ENCODE measurements around the gene MT1A. TPM values are rescaled to one million over a fixed set of nuclear protein-coding genes. Genes with fewer than 3 reads are reported as not detected.
"Not testable (repeated sequence)": the region's sequence is repeated elsewhere in the genome, so short reads cannot be mapped to it uniquely, and the experiment has no call there.

The MT1A gene
- total RNA-seq, 3 donors from 2014 or later, result 97.8 to 672 (median 130) TPM

- H3K9me3 ChIP-seq, result no peaks in the 10 kb centered on the region
- peaks cover 3 to 7% of the 10 kb centered on the region in 2 donors for H3K4me1 ChIP-seq
- peaks cover 0 to 1% of the 10 kb centered on the region in 2 donors for H3K27me3 ChIP-seq
- DNase-seq (ENCODE audit: low spot score in 2 of 2), result peak; percentile 95 to 96
- peak within 1 kb of the TSS; percentile 80 to 94 for H3K27ac ChIP-seq
- no peaks in the 10 kb centered on the region for H3K36me3 ChIP-seq
- TF ChIP-seq POLR2A (IDR thresholded peaks at IDR 0.05), result no peak
- TF ChIP-seq POLR2AphosphoS5 (IDR thresholded peaks at IDR 0.05), result peak in 2 of 3 donors; percentile 10 to 29
- H3K4me3 ChIP-seq, result peak within 1 kb of the TSS; percentile 43 to 92 (median 77)
- intact Hi-C loops (cut with DNase I; ENCODE audit: low total_unique reads), result no loop called here
Observed at GRCh38 chr16:56657555-56658326, 19.3 kb downstream of the MT1A start, which contains the start of gene MT1F. MT1F (plus strand) TSS chr16:56657959; CDS start chr16:56658059, 100 bp downstream.

- H3K4me1 ChIP-seq, result peaks cover 3 to 7% of the 10 kb centered on the region in 2 donors
- peak overlapping the region; percentile 80 to 94 for H3K27ac ChIP-seq
- H3K4me3 ChIP-seq, result peak overlapping the region; percentile 43 to 92 (median 77)
- DNase-seq (ENCODE audit: low spot score in 2 of 2), result no peak
- intact Hi-C loops (cut with DNase I; ENCODE audit: low total_unique reads), result no loop called here
- no peaks in the 10 kb centered on the region for H3K9me3 ChIP-seq
- peaks cover 2 to 5% of the 10 kb centered on the region in 2 donors for H3K27me3 ChIP-seq
- no peaks in the 10 kb centered on the region for H3K36me3 ChIP-seq
- TF ChIP-seq POLR2A (IDR thresholded peaks at IDR 0.05) (no peak), POLR2AphosphoS5 (IDR thresholded peaks at IDR 0.05) (no peak)
- TF ChIP-seq, protein P1, sequence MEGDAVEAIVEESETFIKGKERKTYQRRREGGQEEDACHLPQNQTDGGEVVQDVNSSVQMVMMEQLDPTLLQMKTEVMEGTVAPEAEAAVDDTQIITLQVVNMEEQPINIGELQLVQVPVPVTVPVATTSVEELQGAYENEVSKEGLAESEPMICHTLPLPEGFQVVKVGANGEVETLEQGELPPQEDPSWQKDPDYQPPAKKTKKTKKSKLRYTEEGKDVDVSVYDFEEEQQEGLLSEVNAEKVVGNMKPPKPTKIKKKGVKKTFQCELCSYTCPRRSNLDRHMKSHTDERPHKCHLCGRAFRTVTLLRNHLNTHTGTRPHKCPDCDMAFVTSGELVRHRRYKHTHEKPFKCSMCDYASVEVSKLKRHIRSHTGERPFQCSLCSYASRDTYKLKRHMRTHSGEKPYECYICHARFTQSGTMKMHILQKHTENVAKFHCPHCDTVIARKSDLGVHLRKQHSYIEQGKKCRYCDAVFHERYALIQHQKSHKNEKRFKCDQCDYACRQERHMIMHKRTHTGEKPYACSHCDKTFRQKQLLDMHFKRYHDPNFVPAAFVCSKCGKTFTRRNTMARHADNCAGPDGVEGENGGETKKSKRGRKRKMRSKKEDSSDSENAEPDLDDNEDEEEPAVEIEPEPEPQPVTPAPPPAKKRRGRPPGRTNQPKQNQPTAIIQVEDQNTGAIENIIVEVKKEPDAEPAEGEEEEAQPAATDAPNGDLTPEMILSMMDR (IDR thresholded peaks at IDR 0.05), result no peak
Observed at GRCh38 chr16:56658327-56658875, 19.9 kb downstream of the MT1A start.

- peaks cover 3 to 7% of the 10 kb centered on the region in 2 donors for H3K4me1 ChIP-seq
- H3K27me3 ChIP-seq, result peaks cover 2 to 5% of the 10 kb centered on the region in 2 donors
- intact Hi-C loops (cut with DNase I; ENCODE audit: low total_unique reads), result loop anchor here (10.0 kb wide), 1 partner anchor 1918 kb away; no protein-coding TSS in a partner anchor
- DNase-seq (ENCODE audit: low spot score in 2 of 2), result no peak
- peak overlapping the region; percentile 33 to 55 for H3K27ac ChIP-seq
- H3K9me3 ChIP-seq, result no peaks in the 10 kb centered on the region
- TF ChIP-seq POLR2A (IDR thresholded peaks at IDR 0.05) (no peak), POLR2AphosphoS5 (IDR thresholded peaks at IDR 0.05) (no peak)
- TF ChIP-seq, protein P1 (IDR thresholded peaks at IDR 0.05), result no peak
- peak overlapping the region in 2 of 3 donors; percentile 51 to 66 for H3K4me3 ChIP-seq
- H3K36me3 ChIP-seq, result no peaks in the 10 kb centered on the region
Observed at GRCh38 chr16:56662357-56663354, 24.2 kb downstream of the MT1A start.

GRCh38 chr16:56664506-56664905 lies 26.0 kb downstream of the MT1A start:
- DNase-seq (ENCODE audit: low spot score in 2 of 2), result no peak
- Histone ChIP-seq H3K9me3 (no peaks in the 10 kb centered on the region), H3K4me1 (no peaks in the 10 kb centered on the region), H3K36me3 (no peaks in the 10 kb centered on the region), H3K27ac (peak overlapping the region in 1 of 2 donors; percentile 2), H3K4me3 (no peak overlapping the region), H3K27me3 (peaks cover 2 to 14% of the 10 kb centered on the region in 2 donors)
- intact Hi-C loops (cut with DNase I; ENCODE audit: low total_unique reads), result loop anchor here (10.0 kb wide), 1 partner anchor 1920 kb away; no protein-coding TSS in a partner anchor
- TF ChIP-seq, protein P1 (IDR thresholded peaks at IDR 0.05), result no peak
- TF ChIP-seq POLR2A (IDR thresholded peaks at IDR 0.05) (no peak), POLR2AphosphoS5 (IDR thresholded peaks at IDR 0.05) (no peak)

DNA sequence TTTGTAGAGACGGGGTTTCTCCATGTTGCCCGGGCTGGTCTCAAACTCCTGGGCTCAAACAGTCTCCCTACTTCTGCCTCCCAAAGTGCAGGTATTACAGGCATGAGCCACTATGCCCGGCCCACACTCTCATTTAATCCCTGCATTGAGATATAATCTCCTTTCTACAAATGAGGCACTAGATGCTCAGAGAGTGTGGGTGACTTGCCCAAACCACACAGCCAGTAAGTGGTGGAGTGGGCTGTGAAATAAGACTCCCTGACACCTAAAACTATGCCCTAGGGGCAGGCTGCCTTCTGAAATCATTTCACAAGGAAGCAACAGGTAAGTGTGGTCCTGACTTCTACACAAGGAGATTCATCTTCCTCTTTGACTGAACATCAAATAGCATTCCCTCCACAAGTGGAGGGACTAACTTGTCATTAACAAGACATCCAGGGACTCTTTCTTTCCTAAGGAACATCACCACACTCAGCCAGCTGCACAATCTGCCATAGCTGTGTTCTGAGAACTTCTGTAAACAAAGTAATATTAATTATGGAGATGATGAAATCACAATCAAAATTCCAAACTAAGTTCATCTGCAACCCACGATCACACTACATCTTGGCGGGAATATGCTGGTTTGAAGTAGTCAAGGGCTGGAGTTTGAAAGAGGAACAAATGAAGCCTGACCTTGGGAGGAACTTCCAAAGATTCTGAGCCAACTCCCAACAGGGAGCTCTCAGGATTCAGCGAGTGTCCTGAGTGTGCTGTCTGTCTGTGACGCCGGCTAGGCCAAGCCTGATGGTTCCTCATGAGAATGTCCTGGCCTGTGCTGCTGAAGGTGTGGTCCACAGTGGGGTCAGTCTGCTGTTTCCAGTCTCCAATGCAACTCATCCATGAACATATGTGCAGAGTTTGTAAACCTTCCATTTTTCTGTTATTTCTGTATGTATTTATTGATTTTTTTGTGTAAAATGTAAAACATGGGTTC lies 27.1 kb downstream of the MT1A start:
- DNase-seq (ENCODE audit: low spot score in 2 of 2); H3K9me3 ChIP-seq; H3K4me3 ChIP-seq; H3K27ac ChIP-seq; H3K36me3 ChIP-seq; H3K4me1 ChIP-seq: not testable (repeated sequence)
- intact Hi-C loops (cut with DNase I; ENCODE audit: low total_unique reads), result loop anchor here (10.0 kb wide), 1 partner anchor 1921 kb away; no protein-coding TSS in a partner anchor
- H3K27me3 ChIP-seq, result peaks cover 2 to 23% of the 10 kb centered on the region in 2 donors

Data from breast epithelium (tissue), 4 donors.